Skeletal muscle satellite cell (primary cell): ENCODE measurements around the gene LCN2.

Source experiments
- H3K27me3 ChIP-seq: 2 replicates; pipeline ENCODE4 v1.7.0; 2013; ENCODE audit warnings: low read length; ENCODE audit not compliant: control insufficient read depth, insufficient read depth
- H3K36me3 ChIP-seq: 2 replicates; pipeline ENCODE4 v1.7.0; 2013; ENCODE audit warnings: mild to moderate bottlenecking, control low read depth, low read length; ENCODE audit not compliant: insufficient read depth
- H3K4me1 ChIP-seq: 2 replicates; pipeline ENCODE4 v1.7.0; 2013; ENCODE audit warnings: low read length; ENCODE audit not compliant: control insufficient read depth, insufficient read depth
- H3K4me2 ChIP-seq: 2 replicates; pipeline ENCODE4 v1.7.0; 2013; ENCODE audit warnings: mild to moderate bottlenecking, low read length
- H3K4me3 ChIP-seq: 2 replicates; pipeline ENCODE4 v1.7.0; 2013; ENCODE audit warnings: low read length
- H3K9ac ChIP-seq: 2 replicates; pipeline ENCODE4 v1.7.0; 2013; ENCODE audit warnings: mild to moderate bottlenecking, low read depth, low read length, moderate library complexity
- H3K9me3 ChIP-seq: replicated peaks from 2 replicates; pipeline ENCODE4 v1.7.0; 2013; ENCODE audit warnings: mild to moderate bottlenecking, control low read depth, low read length

The LCN2 gene

DNA sequence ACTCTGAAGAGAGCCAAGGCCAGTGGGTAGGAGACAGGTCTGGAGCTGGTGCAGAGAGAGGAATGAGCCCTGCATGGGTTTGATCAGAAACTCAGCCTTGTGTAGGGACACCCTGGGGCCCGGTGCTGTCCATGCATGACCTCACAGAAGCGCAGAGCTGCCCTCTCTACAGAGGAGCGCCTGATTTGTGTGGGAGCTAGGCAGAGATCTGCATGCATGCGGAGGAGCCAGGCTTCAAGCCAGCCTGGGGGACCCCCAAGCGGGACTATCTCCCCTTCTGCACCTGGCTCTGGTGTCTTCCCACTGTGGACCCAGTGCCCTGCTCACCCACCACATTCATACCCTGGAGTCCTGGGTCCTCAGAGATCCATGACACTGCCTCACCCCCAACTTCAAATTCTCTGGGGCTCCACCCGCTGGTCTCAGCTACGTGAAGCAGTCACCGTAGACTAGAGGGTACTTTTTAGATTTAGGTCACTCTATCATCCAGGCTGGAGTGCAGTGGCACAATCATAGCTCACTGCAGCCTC, 2.6 kb upstream of the LCN2 start:
- Histone ChIP-seq H3K4me3 (no peak overlapping the region), H3K36me3 (no peaks in the 10 kb centered on the region), H3K9ac (no peak overlapping the region), H3K9me3 (no peaks in the 10 kb centered on the region), H3K4me2 (no peak overlapping the region), H3K27me3 (peaks cover 16% of the 10 kb centered on the region), H3K4me1 (peaks cover 6% of the 10 kb centered on the region)

GRCh38 chr9:128148509-128149000, 698 bp upstream of the LCN2 start:
- Histone ChIP-seq H3K4me3 (no peak overlapping the region), H3K27me3 (peaks cover 13% of the 10 kb centered on the region), H3K4me1 (peaks cover 6% of the 10 kb centered on the region), H3K36me3 (no peaks in the 10 kb centered on the region), H3K9me3 (no peaks in the 10 kb centered on the region), H3K4me2 (no peak overlapping the region), H3K9ac (no peak overlapping the region)

DNA sequence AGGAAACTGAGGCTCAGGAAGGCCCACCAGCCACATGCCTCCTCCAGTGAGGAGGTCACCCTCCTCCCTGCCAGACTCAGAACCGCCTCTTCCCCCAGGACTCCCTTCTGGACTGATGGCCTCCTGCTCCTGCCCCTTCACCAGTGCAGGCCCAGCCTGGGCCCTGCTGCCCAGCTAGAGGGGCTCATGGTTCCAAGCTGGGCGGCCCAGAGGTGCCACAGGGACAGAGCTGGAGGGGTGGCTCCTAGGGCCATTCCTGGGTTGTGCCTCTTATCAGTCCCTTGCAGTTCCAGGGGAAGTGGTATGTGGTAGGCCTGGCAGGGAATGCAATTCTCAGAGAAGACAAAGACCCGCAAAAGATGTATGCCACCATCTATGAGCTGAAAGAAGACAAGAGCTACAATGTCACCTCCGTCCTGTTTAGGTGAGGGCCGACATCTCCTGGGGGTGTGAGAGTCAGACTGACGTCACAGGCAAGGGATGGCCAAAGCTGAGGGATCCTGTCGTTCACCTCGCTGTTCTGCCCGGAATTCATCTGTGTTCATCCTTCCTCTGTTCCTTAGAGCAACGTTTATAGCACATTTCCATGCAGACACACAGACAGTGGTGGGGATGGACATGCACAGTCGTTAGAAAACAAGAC, 819 bp downstream of the LCN2 start:
- H3K9ac ChIP-seq, result no peak overlapping the region
- no peak overlapping the region for H3K4me2 ChIP-seq
- no peak overlapping the region for H3K4me3 ChIP-seq
- H3K4me1 ChIP-seq, result peaks cover 6% of the 10 kb centered on the region
- no peaks in the 10 kb centered on the region for H3K9me3 ChIP-seq
- H3K36me3 ChIP-seq, result no peaks in the 10 kb centered on the region
- peaks cover 13% of the 10 kb centered on the region for H3K27me3 ChIP-seq

GRCh38 chr9:128150594-128151308, 1.5 kb downstream of the LCN2 start:
- peaks cover 6% of the 10 kb centered on the region for H3K4me1 ChIP-seq

DNA sequence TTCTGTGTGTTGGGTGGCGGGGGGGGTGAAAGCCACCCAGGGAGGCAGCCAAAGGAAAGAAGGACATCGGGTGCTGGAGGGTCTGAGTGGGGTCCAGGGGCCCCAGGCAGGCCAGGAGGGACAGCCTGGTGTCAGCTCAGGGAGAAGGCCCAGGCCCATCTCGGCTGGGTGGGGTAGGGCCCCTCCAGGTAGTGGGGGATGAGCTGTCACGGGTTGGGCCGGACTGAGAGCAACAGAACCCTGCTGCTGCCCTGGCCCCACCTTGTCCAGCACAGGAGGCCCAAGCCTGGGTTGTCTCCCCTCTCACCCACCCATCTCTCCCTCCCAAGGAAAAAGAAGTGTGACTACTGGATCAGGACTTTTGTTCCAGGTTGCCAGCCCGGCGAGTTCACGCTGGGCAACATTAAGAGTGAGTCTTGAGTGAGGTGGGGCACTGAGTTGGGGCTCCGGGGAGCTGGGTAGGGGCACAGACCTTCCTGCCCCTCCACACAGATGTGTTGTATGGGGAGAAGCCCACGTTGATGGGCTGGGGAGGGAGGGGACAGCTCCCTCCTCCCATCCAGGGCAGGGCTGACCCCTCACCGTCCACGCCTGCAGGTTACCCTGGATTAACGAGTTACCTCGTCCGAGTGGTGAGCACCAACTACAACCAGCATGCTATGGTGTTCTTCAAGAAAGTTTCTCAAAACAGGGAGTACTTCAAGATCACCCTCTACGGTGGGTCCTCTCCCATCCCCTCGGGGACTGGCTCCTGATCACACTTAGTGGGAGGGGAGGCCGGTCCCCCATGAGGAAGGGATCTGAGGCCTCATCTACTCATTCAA, 2.3 kb downstream of the LCN2 start:
- Histone ChIP-seq H3K4me3 (no peak overlapping the region), H3K9me3 (no peaks in the 10 kb centered on the region), H3K9ac (no peak overlapping the region), H3K4me2 (no peak overlapping the region), H3K27me3 (peaks cover 2% of the 10 kb centered on the region), H3K36me3 (no peaks in the 10 kb centered on the region), H3K4me1 (peaks cover 6% of the 10 kb centered on the region)

More at GRCh38 chr9:128150594-128151308, 1.5 kb downstream of the LCN2 start:
- no peak overlapping the region for H3K9ac ChIP-seq
- no peak overlapping the region for H3K4me2 ChIP-seq
- H3K36me3 ChIP-seq, result no peaks in the 10 kb centered on the region
- no peaks in the 10 kb centered on the region for H3K9me3 ChIP-seq
- peaks cover 9% of the 10 kb centered on the region for H3K27me3 ChIP-seq
- no peak overlapping the region for H3K4me3 ChIP-seq

DNA sequence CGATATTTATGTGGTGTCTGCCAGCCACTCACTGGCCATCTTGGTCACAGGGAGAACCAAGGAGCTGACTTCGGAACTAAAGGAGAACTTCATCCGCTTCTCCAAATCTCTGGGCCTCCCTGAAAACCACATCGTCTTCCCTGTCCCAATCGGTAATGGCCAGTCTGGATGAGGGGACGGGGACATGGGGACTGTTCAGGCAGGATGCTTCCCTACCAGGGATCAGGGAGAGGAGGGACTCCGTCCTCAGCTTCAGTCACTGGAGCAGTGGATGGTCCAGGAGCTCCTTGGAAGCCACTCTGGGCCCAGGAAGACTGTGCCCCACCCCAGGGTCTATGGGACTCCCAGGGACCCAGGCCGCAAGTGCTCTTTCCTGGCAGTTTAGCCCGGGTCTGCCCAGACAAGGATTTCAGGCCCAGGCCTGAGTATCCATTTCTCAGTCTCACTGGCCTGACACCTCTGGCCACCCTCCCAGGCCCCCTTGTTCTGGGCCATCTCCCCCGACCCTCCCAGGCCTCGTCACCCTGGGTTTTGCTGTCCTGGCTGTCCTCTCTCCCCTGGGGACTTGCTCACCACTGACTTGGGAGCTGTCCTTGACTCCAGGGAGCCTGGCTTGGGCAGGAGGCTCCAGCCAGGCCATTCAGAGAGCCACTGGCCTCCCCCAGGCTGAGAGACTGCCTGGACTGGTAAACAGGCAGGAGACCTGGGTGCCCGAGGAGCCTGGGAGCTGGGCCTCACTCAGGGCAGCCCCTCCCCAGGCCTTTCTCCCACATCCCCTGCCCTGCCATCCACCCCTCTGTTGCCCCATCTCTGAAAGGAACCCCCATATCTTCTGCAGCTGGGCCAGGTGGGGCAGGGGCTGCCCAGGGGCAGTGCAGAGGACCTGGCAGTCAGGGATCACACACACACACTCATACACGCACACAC, 3.1 kb downstream of the LCN2 start:
- Histone ChIP-seq H3K36me3 (no peaks in the 10 kb centered on the region), H3K9me3 (no peaks in the 10 kb centered on the region), H3K4me3 (no peak overlapping the region), H3K4me2 (no peak overlapping the region), H3K27me3 (no peaks in the 10 kb centered on the region), H3K9ac (no peak overlapping the region), H3K4me1 (peaks cover 6% of the 10 kb centered on the region)

DNA sequence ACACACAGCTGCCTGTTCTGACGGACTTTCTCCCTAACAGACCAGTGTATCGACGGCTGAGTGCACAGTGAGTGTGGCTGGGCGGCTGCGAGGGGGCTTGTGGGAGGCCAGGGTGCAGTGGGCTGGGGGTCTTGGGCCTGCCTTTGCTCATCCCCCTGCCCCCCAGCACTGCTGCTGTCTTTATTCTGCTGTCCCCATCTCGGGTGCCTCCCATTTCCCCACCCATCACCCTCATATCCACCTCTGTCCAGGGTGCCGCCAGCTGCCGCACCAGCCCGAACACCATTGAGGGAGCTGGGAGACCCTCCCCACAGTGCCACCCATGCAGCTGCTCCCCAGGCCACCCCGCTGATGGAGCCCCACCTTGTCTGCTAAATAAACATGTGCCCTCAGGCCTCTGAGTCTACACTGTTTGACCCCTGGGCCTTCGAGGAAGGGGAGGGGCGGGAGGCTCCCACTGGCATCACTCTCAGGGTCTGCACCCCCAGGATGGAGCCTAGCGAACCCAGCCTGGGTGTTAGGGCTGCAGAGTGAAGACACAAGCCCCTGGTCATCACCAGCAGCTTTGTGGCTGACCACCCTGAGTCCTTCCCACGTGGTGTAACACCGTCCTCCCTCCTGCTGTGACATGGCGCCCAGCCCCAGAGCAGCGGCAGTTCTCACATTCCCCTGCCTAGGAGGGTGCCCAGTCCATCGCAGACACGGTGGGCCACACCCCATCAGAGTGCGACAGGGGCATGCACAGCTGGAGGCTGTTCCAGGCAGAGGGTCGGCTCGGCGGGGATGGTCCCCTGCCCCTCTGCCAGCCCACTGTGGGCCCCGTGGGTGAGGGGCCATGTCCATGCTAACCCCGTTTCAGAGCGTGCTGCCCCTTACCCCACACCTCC, 4.0 kb downstream of the LCN2 start:
- H3K27me3 ChIP-seq, result no peaks in the 10 kb centered on the region
- H3K4me2 ChIP-seq, result no peak overlapping the region
- no peaks in the 10 kb centered on the region for H3K36me3 ChIP-seq
- no peak overlapping the region for H3K9ac ChIP-seq
- peaks cover 6% of the 10 kb centered on the region for H3K4me1 ChIP-seq
- H3K9me3 ChIP-seq, result no peaks in the 10 kb centered on the region
- H3K4me3 ChIP-seq, result no peak overlapping the region

GRCh38 chr9:128153947-128154695, 4.9 kb downstream of the LCN2 start:
- no peaks in the 10 kb centered on the region for H3K4me1 ChIP-seq
- no peak overlapping the region for H3K4me3 ChIP-seq
- no peaks in the 10 kb centered on the region for H3K9me3 ChIP-seq
- no peak overlapping the region for H3K4me2 ChIP-seq
- no peak overlapping the region for H3K9ac ChIP-seq
- H3K27me3 ChIP-seq, result no peaks in the 10 kb centered on the region
- H3K36me3 ChIP-seq, result no peaks in the 10 kb centered on the region

DNA sequence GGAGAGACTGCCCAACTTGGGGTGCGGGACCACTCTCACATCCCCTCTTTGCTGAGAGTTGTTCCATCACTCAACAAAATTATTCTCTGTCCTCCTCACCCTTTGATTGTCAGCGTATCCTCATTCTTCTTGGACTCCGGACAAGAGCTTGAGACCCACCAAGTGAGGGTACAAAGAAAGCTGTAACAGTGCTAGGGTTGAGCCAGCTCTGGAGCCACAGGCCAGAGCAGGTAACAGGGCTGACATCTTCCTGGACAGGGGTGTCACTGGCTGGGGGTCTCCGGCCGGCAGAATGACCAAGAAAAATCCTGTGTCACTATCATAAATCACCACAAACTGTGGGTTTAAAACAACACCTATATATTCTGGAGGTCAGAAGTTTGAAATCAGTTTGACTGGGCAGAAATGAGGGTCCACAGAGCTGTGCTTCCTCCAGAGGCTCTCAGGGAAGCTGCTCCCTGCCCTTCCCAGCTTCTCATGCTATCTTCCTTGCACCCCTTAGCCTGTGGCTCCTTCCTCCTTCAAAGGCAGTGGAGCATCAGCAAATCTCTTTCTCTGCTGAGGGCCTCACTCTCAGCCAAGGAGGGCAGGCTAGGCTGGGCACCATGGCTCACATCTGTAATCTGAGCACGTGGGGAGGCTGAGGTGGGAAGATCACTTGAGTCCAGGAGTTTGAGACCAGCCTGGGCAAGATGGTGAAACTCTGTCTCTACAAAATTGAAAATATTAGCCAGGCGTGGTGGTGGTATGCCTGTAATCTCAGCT, 6.7 kb downstream of the LCN2 start:
- Histone ChIP-seq H3K9ac (no peak overlapping the region), H3K4me1 (peaks cover 8% of the 10 kb centered on the region), H3K4me2 (no peak overlapping the region), H3K4me3 (no peak overlapping the region), H3K36me3 (no peaks in the 10 kb centered on the region), H3K27me3 (no peaks in the 10 kb centered on the region), H3K9me3 (no peaks in the 10 kb centered on the region)
